NCI-H1105 (cell line): ENCODE results near the gene ARHGAP26.
"Not testable (repeated sequence)": the region's sequence is repeated elsewhere in the genome, so short reads cannot be mapped to it uniquely, and the experiment has no call there.

Source experiments
- DNase-seq: peaks from one replicate; lab custom pipeline; 2025; lab: John Stamatoyannopoulos, UW

The ARHGAP26 gene

GRCh38 chr5:143186623-143187022 is 416.4 kb downstream of the ARHGAP26 start:
- no peak for DNase-seq

GRCh38 chr5:143187495-143187894 is 417.3 kb downstream of the ARHGAP26 start:
- no peak for DNase-seq

- DNase-seq = no peak
Observed at GRCh38 chr5:143188083-143188482, 417.9 kb downstream of the ARHGAP26 start.

- no peak for DNase-seq
Observed at GRCh38 chr5:143188692-143189091, 418.5 kb downstream of the ARHGAP26 start.

- no peak for DNase-seq
Observed at GRCh38 chr5:143190260-143190810, 420.2 kb downstream of the ARHGAP26 start.

- no peak for DNase-seq
Observed at GRCh38 chr5:143191720-143192119, 421.5 kb downstream of the ARHGAP26 start.

- DNase-seq = no peak
Observed at GRCh38 chr5:143192191-143192900, 422.2 kb downstream of the ARHGAP26 start.

GRCh38 chr5:143194206-143194605 is 424.0 kb downstream of the ARHGAP26 start:
- no peak for DNase-seq

GRCh38 chr5:143194713-143195112 is 424.5 kb downstream of the ARHGAP26 start:
- DNase-seq = no peak

GRCh38 chr5:143195491-143195890 is 425.3 kb downstream of the ARHGAP26 start:
- DNase-seq = no peak

- DNase-seq = no peak
Observed at GRCh38 chr5:143196601-143197259, 426.6 kb downstream of the ARHGAP26 start.

GRCh38 chr5:143197260-143197656 is 427.1 kb downstream of the ARHGAP26 start:
- no peak for DNase-seq

- DNase-seq = no peak
Observed at GRCh38 chr5:143198332-143198731, 428.2 kb downstream of the ARHGAP26 start.

GRCh38 chr5:143199161-143199560 is 429.0 kb downstream of the ARHGAP26 start:
- no peak for DNase-seq

- DNase-seq = no peak
Observed at GRCh38 chr5:143199843-143200242, 429.7 kb downstream of the ARHGAP26 start.

GRCh38 chr5:143200781-143201398 is 430.7 kb downstream of the ARHGAP26 start:
- peak; percentile 34 for DNase-seq

GRCh38 chr5:143201589-143201988 is 431.4 kb downstream of the ARHGAP26 start:
- no peak for DNase-seq

GRCh38 chr5:143203301-143203956 is 433.3 kb downstream of the ARHGAP26 start:
- DNase-seq = not testable (repeated sequence)

GRCh38 chr5:143204474-143205246 is 434.5 kb downstream of the ARHGAP26 start:
- no peak for DNase-seq

GRCh38 chr5:143205386-143205785 is 435.2 kb downstream of the ARHGAP26 start:
- DNase-seq = no peak

GRCh38 chr5:143205883-143206195 is 435.7 kb downstream of the ARHGAP26 start:
- no peak for DNase-seq
